ENCODE data around the gene FGF16.

- TF ChIP-seq, protein P1, sequence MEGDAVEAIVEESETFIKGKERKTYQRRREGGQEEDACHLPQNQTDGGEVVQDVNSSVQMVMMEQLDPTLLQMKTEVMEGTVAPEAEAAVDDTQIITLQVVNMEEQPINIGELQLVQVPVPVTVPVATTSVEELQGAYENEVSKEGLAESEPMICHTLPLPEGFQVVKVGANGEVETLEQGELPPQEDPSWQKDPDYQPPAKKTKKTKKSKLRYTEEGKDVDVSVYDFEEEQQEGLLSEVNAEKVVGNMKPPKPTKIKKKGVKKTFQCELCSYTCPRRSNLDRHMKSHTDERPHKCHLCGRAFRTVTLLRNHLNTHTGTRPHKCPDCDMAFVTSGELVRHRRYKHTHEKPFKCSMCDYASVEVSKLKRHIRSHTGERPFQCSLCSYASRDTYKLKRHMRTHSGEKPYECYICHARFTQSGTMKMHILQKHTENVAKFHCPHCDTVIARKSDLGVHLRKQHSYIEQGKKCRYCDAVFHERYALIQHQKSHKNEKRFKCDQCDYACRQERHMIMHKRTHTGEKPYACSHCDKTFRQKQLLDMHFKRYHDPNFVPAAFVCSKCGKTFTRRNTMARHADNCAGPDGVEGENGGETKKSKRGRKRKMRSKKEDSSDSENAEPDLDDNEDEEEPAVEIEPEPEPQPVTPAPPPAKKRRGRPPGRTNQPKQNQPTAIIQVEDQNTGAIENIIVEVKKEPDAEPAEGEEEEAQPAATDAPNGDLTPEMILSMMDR (IDR thresholded peaks at IDR 0.05) = no peak
- no peak for TF ChIP-seq POLR2A (IDR thresholded peaks at IDR 0.05)
Observed at GRCh38 chrX:77436271-77436670, 10.9 kb upstream of the FGF16 start.

All from testis (tissue), 2 donors.